Progenitor cell of endocrine pancreas (in vitro differentiated cells): Measurements from ENCODE around the gene UQCC5. TPM values are rescaled to one million over a fixed set of nuclear protein-coding genes. Genes with fewer than 3 reads are reported as not detected.

Experiments
- DNase-seq: peaks from one replicate; pipeline ENCODE4 v3.0.0; 2021; ENCODE audit warnings: low spot score; ENCODE audit not compliant: unreplicated experiment
- H3K27ac Mint-ChIP-seq: 2 replicates; pipeline ENCODE4 v1.8.0; 2021; ENCODE audit warnings: mild to moderate bottlenecking, moderate library complexity, mixed read lengths
- H3K27me3 Mint-ChIP-seq: 2 replicates; pipeline ENCODE4 v1.8.0; 2021; ENCODE audit warnings: mixed read lengths
- H3K36me3 Mint-ChIP-seq: 2 replicates; pipeline ENCODE4 v1.8.0; 2022; ENCODE audit warnings: mixed read lengths; ENCODE audit not compliant: insufficient read depth
- H3K4me1 Mint-ChIP-seq: 2 replicates; pipeline ENCODE4 v1.8.0; 2021; ENCODE audit warnings: low read depth, mixed read lengths
- H3K4me3 Mint-ChIP-seq: 2 replicates; pipeline ENCODE4 v1.8.0; 2021; ENCODE audit warnings: low read depth, mild to moderate bottlenecking, moderate library complexity, mixed read lengths
- H3K9me3 Mint-ChIP-seq: 2 replicates; pipeline ENCODE4 v1.8.0; 2021; ENCODE audit warnings: low read depth, mixed read lengths
- CTCF ChIP-seq: fragments of 200-600 bp; sonication (generic); IDR thresholded peaks from one replicate; pipeline ENCODE4 v1.5.0; 2021; ENCODE audit warnings: antibody characterized with exemption, mild to moderate bottlenecking; ENCODE audit not compliant: unreplicated experiment
- long read RNA-seq: library from polyadenylated mRNA; unstranded; transcript quantifications from one replicate; pipeline ENCODE4 v2.0.0, GENCODE V29; 2020
- total RNA-seq: library from RNA; stranded (reverse); gene quantifications from 2 replicates; pipeline ENCODE4 v1.2.1, GENCODE V29; 2021

UQCC5 gene
- total RNA-seq, result 14.2 and 18.9 TPM in 2 replicates
- long read RNA-seq, partial matches to known transcripts, result 0 of 3 reads
- long read RNA-seq, other reads (novel, unspliced or antisense), result 0 of 3 reads

GRCh38 chr3:52536369-52537164, at the start of gene UQCC5:
TSS of gene UQCC5 (plus strand) at chr3:52536605. CDS start at chr3:52536756, 151 bp downstream.
- no peaks in the 10 kb centered on the region for H3K9me3 Mint-ChIP-seq
- DNase-seq, result peak; percentile 92
- peak within 1 kb of the TSS; percentile 99 for H3K27ac Mint-ChIP-seq
- H3K4me1 Mint-ChIP-seq, result peaks cover 41% of the 10 kb centered on the region
- H3K4me3 Mint-ChIP-seq, result peak within 1 kb of the TSS; percentile 94
- peaks cover 7% of the 10 kb centered on the region for H3K36me3 Mint-ChIP-seq
- H3K27me3 Mint-ChIP-seq, result no peaks in the 10 kb centered on the region
- TF ChIP-seq CTCF, result no peak

DNA sequence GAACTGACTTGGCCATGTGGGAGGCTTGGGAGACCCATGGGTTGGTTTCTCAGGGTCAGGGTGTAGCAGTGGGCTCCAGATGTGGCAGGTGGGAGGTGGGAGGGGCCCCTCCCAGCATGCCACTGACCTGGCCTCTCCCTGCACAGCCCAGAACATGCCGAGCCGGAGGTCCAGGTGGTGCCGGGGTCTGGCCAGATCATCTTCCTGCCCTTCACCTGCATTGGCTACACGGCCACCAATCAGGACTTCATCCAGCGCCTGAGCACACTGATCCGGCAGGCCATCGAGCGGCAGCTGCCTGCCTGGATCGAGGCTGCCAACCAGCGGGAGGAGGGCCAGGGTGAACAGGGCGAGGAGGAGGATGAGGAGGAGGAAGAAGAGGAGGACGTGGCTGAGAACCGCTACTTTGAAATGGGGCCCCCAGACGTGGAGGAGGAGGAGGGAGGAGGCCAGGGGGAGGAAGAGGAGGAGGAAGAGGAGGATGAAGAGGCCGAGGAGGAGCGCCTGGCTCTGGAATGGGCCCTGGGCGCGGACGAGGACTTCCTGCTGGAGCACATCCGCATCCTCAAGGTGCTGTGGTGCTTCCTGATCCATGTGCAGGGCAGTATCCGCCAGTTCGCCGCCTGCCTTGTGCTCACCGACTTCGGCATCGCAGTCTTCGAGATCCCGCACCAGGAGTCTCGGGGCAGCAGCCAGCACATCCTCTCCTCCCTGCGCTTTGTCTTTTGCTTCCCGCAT, 49.2 kb upstream of the UQCC5 start:
- H3K27ac Mint-ChIP-seq, result peak overlapping the region; percentile 27
- H3K36me3 Mint-ChIP-seq, result peaks cover 12% of the 10 kb centered on the region
- no peak overlapping the region for H3K4me3 Mint-ChIP-seq
- no peak for TF ChIP-seq CTCF
- peaks cover 6% of the 10 kb centered on the region for H3K4me1 Mint-ChIP-seq
- no peaks in the 10 kb centered on the region for H3K9me3 Mint-ChIP-seq
- DNase-seq, result no peak
- H3K27me3 Mint-ChIP-seq, result no peaks in the 10 kb centered on the region

DNA sequence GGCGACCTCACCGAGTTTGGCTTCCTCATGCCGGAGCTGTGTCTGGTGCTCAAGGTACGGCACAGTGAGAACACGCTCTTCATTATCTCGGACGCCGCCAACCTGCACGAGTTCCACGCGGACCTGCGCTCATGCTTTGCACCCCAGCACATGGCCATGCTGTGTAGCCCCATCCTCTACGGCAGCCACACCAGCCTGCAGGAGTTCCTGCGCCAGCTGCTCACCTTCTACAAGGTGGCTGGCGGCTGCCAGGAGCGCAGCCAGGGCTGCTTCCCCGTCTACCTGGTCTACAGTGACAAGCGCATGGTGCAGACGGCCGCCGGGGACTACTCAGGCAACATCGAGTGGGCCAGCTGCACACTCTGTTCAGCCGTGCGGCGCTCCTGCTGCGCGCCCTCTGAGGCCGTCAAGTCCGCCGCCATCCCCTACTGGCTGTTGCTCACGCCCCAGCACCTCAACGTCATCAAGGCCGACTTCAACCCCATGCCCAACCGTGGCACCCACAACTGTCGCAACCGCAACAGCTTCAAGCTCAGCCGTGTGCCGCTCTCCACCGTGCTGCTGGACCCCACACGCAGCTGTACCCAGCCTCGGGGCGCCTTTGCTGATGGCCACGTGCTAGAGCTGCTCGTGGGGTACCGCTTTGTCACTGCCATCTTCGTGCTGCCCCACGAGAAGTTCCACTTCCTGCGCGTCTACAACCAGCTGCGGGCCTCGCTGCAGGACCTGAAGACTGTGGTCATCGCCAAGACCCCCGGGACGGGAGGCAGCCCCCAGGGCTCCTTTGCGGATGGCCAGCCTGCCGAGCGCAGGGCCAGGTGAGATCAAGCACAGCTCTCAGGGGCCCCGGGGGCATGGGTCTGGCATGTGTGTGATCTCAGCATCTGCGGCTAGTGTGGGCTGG, 48.4 kb upstream of the UQCC5 start:
- no peaks in the 10 kb centered on the region for H3K27me3 Mint-ChIP-seq
- peak overlapping the region; percentile 27 for H3K27ac Mint-ChIP-seq
- H3K4me3 Mint-ChIP-seq, result no peak overlapping the region
- no peaks in the 10 kb centered on the region for H3K9me3 Mint-ChIP-seq
- no peak for DNase-seq
- no peak for TF ChIP-seq CTCF
- peaks cover 9% of the 10 kb centered on the region for H3K36me3 Mint-ChIP-seq
- H3K4me1 Mint-ChIP-seq, result peaks cover 6% of the 10 kb centered on the region

- no peaks in the 10 kb centered on the region for H3K27me3 Mint-ChIP-seq
- peaks cover 5% of the 10 kb centered on the region for H3K4me1 Mint-ChIP-seq
- DNase-seq, result no peak
- no peak overlapping the region for H3K4me3 Mint-ChIP-seq
- H3K27ac Mint-ChIP-seq, result no peak overlapping the region
- no peaks in the 10 kb centered on the region for H3K9me3 Mint-ChIP-seq
- H3K36me3 Mint-ChIP-seq, result peaks cover 7% of the 10 kb centered on the region
- no peak for TF ChIP-seq CTCF
These were observed 47.7 kb upstream of the UQCC5 start for GRCh38 chr3:52488746-52489145.
